OCI-LY1 (cell line): ENCODE data around the gene ARHGAP25.
A peak's percentile ranks its signal among the peaks of the same experiment; 100 is the strongest.

Source experiments
- H2AFZ ChIP-seq: fragments of 200-600 bp; sonication (generic), shearing (Covaris generic); 2 replicates; pipeline ENCODE4 v1.6.0; 2014; ENCODE audit warnings: antibody characterized with exemption, mild to moderate bottlenecking, low read length
- H3F3A ChIP-seq: fragments of 200-600 bp; sonication (generic), shearing (Covaris generic); 2 replicates; pipeline ENCODE4 v1.6.0; 2014; ENCODE audit warnings: mild to moderate bottlenecking, antibody characterized with exemption, low read length, moderate library complexity; ENCODE audit not compliant: insufficient read depth
- H3K27ac ChIP-seq: fragments of 200-600 bp; sonication (generic); 2 replicates; pipeline ENCODE4 v1.5.1; 2014; ENCODE audit warnings: low read length, mixed run types, mild to moderate bottlenecking, low read depth; ENCODE audit not compliant: poor library complexity, severe bottlenecking
- H3K27me3 ChIP-seq: fragments of 200-600 bp; sonication (generic); 2 replicates; pipeline ENCODE4 v1.6.0; 2014; ENCODE audit warnings: antibody characterized with exemption, mild to moderate bottlenecking, low read length, moderate library complexity; ENCODE audit not compliant: insufficient read depth
- H3K36me3 ChIP-seq: fragments of 200-600 bp; sonication (generic); 2 replicates; pipeline ENCODE4 v1.6.1; 2014; ENCODE audit warnings: mild to moderate bottlenecking, antibody characterized with exemption, low read length, moderate library complexity, mixed read lengths; ENCODE audit not compliant: insufficient read depth
- H3K4me1 ChIP-seq: fragments of 200-600 bp; sonication (generic); 2 replicates; pipeline ENCODE4 v1.5.1; 2014; ENCODE audit warnings: mild to moderate bottlenecking, low read length, moderate library complexity; ENCODE audit not compliant: insufficient read depth, severe bottlenecking
- H3K4me2 ChIP-seq: fragments of 200-600 bp; sonication (generic), shearing (Covaris generic); 2 replicates; pipeline ENCODE4 v1.6.1; 2014; ENCODE audit warnings: low read length
- H3K4me3 ChIP-seq: fragments of 200-600 bp; sonication (generic); 2 replicates; pipeline ENCODE4 v1.5.1; 2014; ENCODE audit warnings: low read length, low read depth, mild to moderate bottlenecking, mixed read lengths; ENCODE audit not compliant: poor library complexity, severe bottlenecking
- H3K79me2 ChIP-seq: fragments of 200-600 bp; shearing (Covaris generic); 2 replicates; pipeline ENCODE4 v1.6.1; 2016; ENCODE audit warnings: mixed run types, low read length, mixed read lengths; ENCODE audit not compliant: insufficient read depth
- H3K9ac ChIP-seq: fragments of 200-600 bp; sonication (generic), shearing (Covaris generic); 2 replicates; pipeline ENCODE4 v1.6.1; 2014; ENCODE audit warnings: mild to moderate bottlenecking, low read length, mixed read lengths
- H3K9me2 ChIP-seq: fragments of 200-600 bp; sonication (generic), shearing (Covaris generic); 2 replicates; pipeline ENCODE4 v1.6.1; 2014; ENCODE audit warnings: low read depth, mild to moderate bottlenecking, low read length, mixed read lengths
- H3K9me3 ChIP-seq: fragments of 200-600 bp; shearing (Covaris generic); 2 replicates; pipeline ENCODE4 v1.6.1; 2014; ENCODE audit warnings: low read length, mixed read lengths
- H4K20me1 ChIP-seq: fragments of 200-600 bp; sonication (generic), shearing (Covaris generic); 2 replicates; pipeline ENCODE4 v1.6.0; 2016; ENCODE audit warnings: mild to moderate bottlenecking, low read length; ENCODE audit not compliant: insufficient read depth
- CTCF ChIP-seq: fragments of 200-600 bp; sonication (generic), shearing (Covaris generic); IDR thresholded peaks from 2 replicates; pipeline ENCODE4 v1.5.1; 2017; ENCODE audit warnings: mild to moderate bottlenecking, antibody characterized with exemption, low read length, moderate library complexity, mixed read lengths
- EZH2 ChIP-seq: fragments of 200-600 bp; sonication (generic), shearing (Covaris generic); IDR thresholded peaks from 2 replicates; pipeline ENCODE4 v1.8.0; 2017; ENCODE audit warnings: borderline replicate concordance, mixed run types, mild to moderate bottlenecking, antibody characterized with exemption, low read length, moderate library complexity, mixed read lengths

Gene ARHGAP25

GRCh38 chr2:68737711-68738110 lies 3.1 kb downstream of the ARHGAP25 start:
- Histone ChIP-seq H3K4me2 (peak overlapping the region; percentile 84), H3K36me3 (peaks cover 5% of the 10 kb centered on the region), H3F3A (peaks cover 5% of the 10 kb centered on the region; the same call in 1 of the 2 replicates), H3K9me2 (no peaks in the 10 kb centered on the region), H3K4me1 (peaks cover 81% of the 10 kb centered on the region), H3K4me3 (peak overlapping the region; percentile 87), H3K9me3 (no peaks in the 10 kb centered on the region), H3K9ac (peak overlapping the region; percentile 96), H4K20me1 (no peaks in the 10 kb centered on the region), H3K79me2 (peaks cover 60% of the 10 kb centered on the region), H3K27me3 (no peaks in the 10 kb centered on the region), H3K27ac (peak overlapping the region; percentile 95), H2AFZ (no peak overlapping the region)
- no peak for TF ChIP-seq CTCF
- no peak for TF ChIP-seq EZH2

- Histone ChIP-seq H3K4me1 (peaks cover 86% of the 10 kb centered on the region), H3K9me3 (no peaks in the 10 kb centered on the region), H3K27ac (peak overlapping the region; percentile 95), H3K4me2 (peak overlapping the region; percentile 84), H3K9ac (peak overlapping the region; percentile 35; the same call in 1 of the 2 replicates), H3K36me3 (peaks cover 5% of the 10 kb centered on the region), H3F3A (peaks cover 5% of the 10 kb centered on the region; the same call in 1 of the 2 replicates), H4K20me1 (no peaks in the 10 kb centered on the region), H3K79me2 (peaks cover 72% of the 10 kb centered on the region), H2AFZ (no peak overlapping the region), H3K9me2 (no peaks in the 10 kb centered on the region), H3K4me3 (peak overlapping the region; percentile 87), H3K27me3 (no peaks in the 10 kb centered on the region)
- no peak for TF ChIP-seq CTCF
- no peak for TF ChIP-seq EZH2
Measured at GRCh38 chr2:68738906-68739594, 4.4 kb downstream of the ARHGAP25 start.

GRCh38 chr2:68739595-68740399 lies 5.2 kb downstream of the ARHGAP25 start:
- Histone ChIP-seq H2AFZ (no peak overlapping the region), H3K9me3 (no peaks in the 10 kb centered on the region), H3K4me3 (peak overlapping the region; percentile 87), H3K9ac (peak overlapping the region; percentile 35; the same call in 1 of the 2 replicates), H3K27me3 (no peaks in the 10 kb centered on the region), H3K9me2 (no peaks in the 10 kb centered on the region), H3K36me3 (peaks cover 5% of the 10 kb centered on the region), H3K4me1 (peaks cover 86% of the 10 kb centered on the region), H4K20me1 (no peaks in the 10 kb centered on the region), H3K4me2 (peak overlapping the region; percentile 84), H3F3A (peaks cover 5% of the 10 kb centered on the region; the same call in 1 of the 2 replicates), H3K79me2 (peaks cover 76% of the 10 kb centered on the region), H3K27ac (peak overlapping the region; percentile 95)
- no peak for TF ChIP-seq EZH2
- TF ChIP-seq CTCF = no peak
